Muscle layer of colon (tissue), 2 donors: ENCODE results near the gene ADTRP.
"Not testable (repeated sequence)": the region's sequence is repeated elsewhere in the genome, so short reads cannot be mapped to it uniquely, and the experiment has no call there.

Source experiments
- H3K27ac ChIP-seq: one replicate; pipeline ENCODE4 v1.7.0; 2013; ENCODE audit warnings: low read depth, mild to moderate bottlenecking, low read length, moderate library complexity
- H3K27me3 ChIP-seq, 2 donors: one replicate each; pipeline ENCODE4 v1.7.0; 2013; ENCODE audit warnings: low read length in 2 of 2, mild to moderate bottlenecking in 2 of 2; ENCODE audit not compliant: insufficient read depth in 2 of 2, control insufficient read depth in 1 of 2
- H3K36me3 ChIP-seq: one replicate; pipeline ENCODE4 v1.7.0; 2013; ENCODE audit warnings: mild to moderate bottlenecking, low read length; ENCODE audit not compliant: insufficient read depth
- H3K4me1 ChIP-seq: one replicate; pipeline ENCODE4 v1.7.0; 2013; ENCODE audit warnings: mild to moderate bottlenecking, low read length; ENCODE audit not compliant: insufficient read depth
- H3K4me3 ChIP-seq, 2 donors: one replicate each; pipeline ENCODE4 v1.7.0; 2013; ENCODE audit warnings: low read length in 2 of 2, low read depth in 1 of 2, mild to moderate bottlenecking in 1 of 2, moderate library complexity in 1 of 2
- H3K9ac ChIP-seq: one replicate; pipeline ENCODE4 v1.7.0; 2013; ENCODE audit warnings: low read length
- H3K9me3 ChIP-seq: one replicate; pipeline ENCODE4 v1.7.0; 2013; ENCODE audit warnings: mild to moderate bottlenecking, low read length
- donor health status: abdominal sarcoma.
- donor health status: Adenocarcinoma of cecum.

The ADTRP gene

DNA sequence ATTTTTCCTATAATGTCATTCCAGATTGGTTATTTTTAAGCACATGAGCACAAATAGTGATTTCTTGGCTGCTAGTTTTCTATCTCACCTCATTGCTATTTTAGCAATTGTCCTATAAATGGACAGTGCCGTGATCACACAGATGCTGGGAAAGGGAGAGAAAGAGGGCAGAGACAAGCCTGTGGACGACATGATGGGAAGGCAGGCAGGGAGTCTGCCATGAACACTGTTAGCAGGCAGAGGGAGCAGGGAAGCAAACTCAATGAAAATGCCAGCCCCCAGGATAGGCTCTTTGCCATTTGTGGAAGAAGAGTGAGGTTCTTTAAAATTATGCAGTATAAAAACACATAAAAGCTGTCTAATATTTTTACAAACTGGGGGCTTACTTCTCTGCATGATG is 96.8 kb downstream of the ADTRP start:
- Histone ChIP-seq H3K4me1 (no peaks in the 10 kb centered on the region), H3K27ac (no peak overlapping the region), H3K36me3 (no peaks in the 10 kb centered on the region), H3K9ac (no peak overlapping the region), H3K9me3 (no peaks in the 10 kb centered on the region), H3K27me3 (no peaks in the 10 kb centered on the region), H3K4me3 (no peak overlapping the region)

DNA sequence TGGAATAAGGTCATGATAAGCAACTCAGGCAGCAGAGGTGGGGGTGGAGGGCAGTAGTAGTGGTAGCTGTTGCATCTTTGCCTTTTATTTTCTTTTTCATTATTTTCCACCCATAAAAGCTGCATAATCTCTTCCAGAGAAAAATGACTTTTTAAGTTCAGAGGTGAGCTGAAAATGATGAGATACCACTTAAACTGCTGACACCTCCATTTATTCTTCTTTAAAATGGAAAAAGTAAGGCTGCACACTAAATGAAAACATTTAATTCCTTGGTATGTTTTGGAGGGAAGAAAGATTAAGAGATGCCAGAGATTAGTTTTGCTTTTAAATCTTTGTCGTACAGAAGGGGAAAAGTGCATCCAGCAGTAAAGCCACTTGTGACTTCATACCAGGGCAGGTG is 97.2 kb downstream of the ADTRP start:
- Histone ChIP-seq H3K4me1 (no peaks in the 10 kb centered on the region), H3K27ac (no peak overlapping the region)

DNA sequence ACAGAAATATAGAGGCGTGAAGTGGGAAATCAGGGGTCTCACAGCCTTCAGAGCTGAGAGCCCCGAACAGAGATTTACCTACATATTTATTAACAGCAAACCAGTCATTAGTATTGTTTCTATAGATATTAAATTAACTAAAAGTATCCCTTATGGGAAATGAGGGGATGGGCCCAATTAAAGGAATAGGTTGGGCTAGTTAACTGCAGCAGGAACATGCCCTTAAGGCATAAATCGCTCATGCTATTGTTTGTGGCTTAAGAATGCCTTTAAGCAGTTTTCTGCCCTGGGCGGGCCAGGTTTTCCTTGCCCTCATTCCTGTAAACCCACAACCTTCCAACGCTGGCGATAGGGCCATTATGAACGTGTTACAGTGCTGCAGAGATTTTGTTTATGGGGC is 98.1 kb downstream of the ADTRP start:
- H3K4me3 ChIP-seq, H3K9me3 ChIP-seq, H3K36me3 ChIP-seq, H3K9ac ChIP-seq, H3K4me1 ChIP-seq, H3K27me3 ChIP-seq, H3K27ac ChIP-seq: not testable (repeated sequence)

More for the DNA sequence above, 97.2 kb downstream of the ADTRP start:
- H3K36me3 ChIP-seq = no peaks in the 10 kb centered on the region
- no peak overlapping the region for H3K9ac ChIP-seq
- no peaks in the 10 kb centered on the region for H3K9me3 ChIP-seq
- no peak overlapping the region for H3K4me3 ChIP-seq
- no peaks in the 10 kb centered on the region for H3K27me3 ChIP-seq

DNA sequence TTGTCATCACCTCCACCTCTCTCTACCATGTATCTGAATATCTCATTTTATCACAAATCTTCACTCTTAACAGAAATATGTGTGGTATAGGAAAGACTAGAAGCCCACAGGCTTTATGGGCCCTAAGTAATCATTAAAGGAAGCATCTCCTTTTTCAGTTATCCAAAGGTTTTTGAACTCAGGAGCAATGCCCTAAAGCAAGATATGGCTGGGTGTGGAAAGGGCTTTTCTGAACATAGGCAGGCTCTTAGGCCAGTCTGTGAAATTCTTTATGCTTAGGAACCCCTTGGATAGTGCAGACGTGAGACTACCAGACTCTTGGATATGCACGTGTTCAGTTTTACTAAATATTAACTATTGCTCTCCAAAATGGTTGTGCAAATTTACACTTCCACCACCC is 99.5 kb downstream of the ADTRP start:
- no peaks in the 10 kb centered on the region for H3K36me3 ChIP-seq
- no peak overlapping the region for H3K4me3 ChIP-seq
- H3K9me3 ChIP-seq = no peaks in the 10 kb centered on the region
- H3K27me3 ChIP-seq = no peaks in the 10 kb centered on the region
- H3K27ac ChIP-seq = no peak overlapping the region
- no peaks in the 10 kb centered on the region for H3K4me1 ChIP-seq
- H3K9ac ChIP-seq = no peak overlapping the region

DNA sequence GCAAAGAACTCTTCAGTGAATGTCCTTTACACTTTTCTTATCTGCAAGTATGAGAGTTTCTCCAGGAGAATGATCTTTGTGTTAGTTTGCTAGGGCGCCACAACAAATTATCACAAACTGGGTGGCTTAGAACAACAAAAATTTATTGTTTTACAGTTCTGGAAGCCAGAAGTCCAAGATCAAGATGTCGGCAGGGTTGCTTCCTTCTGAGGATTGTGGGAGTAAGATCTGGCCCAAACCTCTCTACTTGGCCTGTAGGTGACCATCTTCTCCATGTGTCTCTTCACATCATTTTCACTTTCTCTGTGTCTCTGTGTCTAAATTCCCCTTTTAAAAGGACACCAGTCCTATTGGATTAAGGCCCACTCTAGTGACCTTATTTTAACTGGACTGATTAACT is 103.0 kb downstream of the ADTRP start:
- Histone ChIP-seq H3K4me3 (no peak overlapping the region), H3K36me3 (no peaks in the 10 kb centered on the region), H3K4me1 (no peaks in the 10 kb centered on the region), H3K9ac (no peak overlapping the region), H3K27me3 (no peaks in the 10 kb centered on the region), H3K27ac (no peak overlapping the region), H3K9me3 (no peaks in the 10 kb centered on the region)

DNA sequence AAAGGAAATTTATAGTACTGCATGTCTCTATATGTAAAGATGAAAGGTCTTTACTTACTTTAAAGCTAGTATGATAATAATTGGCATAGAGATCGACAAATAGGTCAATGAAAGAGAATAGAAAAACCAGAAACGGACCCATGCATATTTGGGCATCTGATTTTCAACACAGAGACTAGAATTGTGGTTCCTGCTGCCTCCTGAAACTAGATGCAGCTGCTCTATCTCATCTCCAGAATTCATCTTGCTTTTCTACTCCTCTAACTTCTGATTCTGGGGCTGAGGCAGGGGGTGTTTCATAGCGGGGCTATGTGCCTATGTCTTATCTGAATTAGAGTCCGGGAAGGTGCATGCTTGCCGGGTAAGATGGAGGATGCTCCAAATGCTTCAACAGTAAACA is 105.9 kb downstream of the ADTRP start:
- H3K27ac ChIP-seq = no peak overlapping the region
- H3K9ac ChIP-seq = no peak overlapping the region
- H3K4me1 ChIP-seq = no peaks in the 10 kb centered on the region
- no peaks in the 10 kb centered on the region for H3K36me3 ChIP-seq
- H3K27me3 ChIP-seq = no peaks in the 10 kb centered on the region
- no peak overlapping the region for H3K4me3 ChIP-seq
- no peaks in the 10 kb centered on the region for H3K9me3 ChIP-seq

DNA sequence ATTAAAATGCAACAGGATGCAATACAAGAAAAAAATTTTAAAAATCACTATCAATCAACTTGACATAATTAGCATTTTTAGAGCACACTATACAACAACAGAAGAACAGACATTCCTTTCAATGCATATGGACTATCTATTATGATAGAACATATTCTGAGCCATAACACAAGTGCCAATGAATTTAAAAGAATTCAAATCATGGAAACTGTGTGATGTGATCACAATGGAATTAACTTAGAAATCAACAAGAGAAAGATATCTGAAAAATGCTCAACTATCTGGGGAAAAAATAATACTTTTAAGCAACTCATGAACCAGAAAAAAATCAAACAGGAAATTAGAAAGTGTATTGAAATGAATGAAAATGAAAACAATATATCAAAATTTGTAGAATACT is 106.3 kb downstream of the ADTRP start:
- Histone ChIP-seq H3K27ac (no peak overlapping the region), H3K9me3 (no peaks in the 10 kb centered on the region), H3K36me3 (no peaks in the 10 kb centered on the region), H3K9ac (no peak overlapping the region), H3K4me3 (no peak overlapping the region), H3K4me1 (no peaks in the 10 kb centered on the region), H3K27me3 (no peaks in the 10 kb centered on the region)

DNA sequence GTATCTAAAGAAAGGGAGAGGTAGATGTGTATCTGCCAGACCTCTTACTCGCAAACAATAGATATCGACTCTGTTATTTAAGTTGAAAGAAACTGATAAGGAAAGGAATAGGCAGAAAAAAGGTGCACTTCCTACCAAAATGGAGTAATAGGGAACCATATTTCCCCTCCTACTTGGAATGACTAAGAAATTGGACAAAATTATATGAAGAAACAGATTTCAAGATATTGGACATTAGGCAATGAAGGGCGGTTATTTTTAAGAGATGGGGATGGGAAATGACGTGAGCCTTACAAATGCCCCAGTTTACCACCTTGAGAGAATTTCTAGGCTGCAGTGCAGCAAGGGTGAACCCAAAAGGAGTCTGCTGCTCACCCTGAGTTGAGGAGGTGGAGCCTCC is 108.9 kb downstream of the ADTRP start:
- no peak overlapping the region for H3K9ac ChIP-seq

DNA sequence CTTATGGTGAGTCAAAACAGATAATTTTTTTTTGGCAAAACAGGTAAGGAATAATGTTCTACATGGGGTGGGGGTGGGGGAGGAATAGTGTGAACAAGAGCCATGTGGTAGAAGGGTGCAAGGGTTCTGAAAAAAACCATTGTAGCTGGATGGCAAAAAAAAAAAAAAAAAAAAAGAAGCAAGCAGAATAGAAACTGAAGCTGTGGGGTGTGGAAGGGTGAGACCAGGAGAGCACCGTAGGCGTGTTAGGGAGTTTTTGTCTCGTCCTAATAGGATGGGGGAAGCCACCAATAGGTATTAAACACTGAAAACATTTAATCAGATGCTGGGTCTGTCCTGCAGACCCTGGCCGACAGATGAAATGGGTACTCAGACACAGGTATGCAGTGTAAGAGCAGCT is 110.1 kb downstream of the ADTRP start:
- Histone ChIP-seq H3K27me3 (no peaks in the 10 kb centered on the region), H3K36me3 (no peaks in the 10 kb centered on the region), H3K4me1 (no peaks in the 10 kb centered on the region), H3K9ac (no peak overlapping the region), H3K27ac (no peak overlapping the region), H3K9me3 (no peaks in the 10 kb centered on the region), H3K4me3 (no peak overlapping the region)

More for the DNA sequence above, 108.9 kb downstream of the ADTRP start:
- H3K36me3 ChIP-seq = no peaks in the 10 kb centered on the region
- H3K4me3 ChIP-seq = no peak overlapping the region
- H3K9me3 ChIP-seq = no peaks in the 10 kb centered on the region
- no peak overlapping the region for H3K27ac ChIP-seq
- no peaks in the 10 kb centered on the region for H3K27me3 ChIP-seq
- H3K4me1 ChIP-seq = no peaks in the 10 kb centered on the region

DNA sequence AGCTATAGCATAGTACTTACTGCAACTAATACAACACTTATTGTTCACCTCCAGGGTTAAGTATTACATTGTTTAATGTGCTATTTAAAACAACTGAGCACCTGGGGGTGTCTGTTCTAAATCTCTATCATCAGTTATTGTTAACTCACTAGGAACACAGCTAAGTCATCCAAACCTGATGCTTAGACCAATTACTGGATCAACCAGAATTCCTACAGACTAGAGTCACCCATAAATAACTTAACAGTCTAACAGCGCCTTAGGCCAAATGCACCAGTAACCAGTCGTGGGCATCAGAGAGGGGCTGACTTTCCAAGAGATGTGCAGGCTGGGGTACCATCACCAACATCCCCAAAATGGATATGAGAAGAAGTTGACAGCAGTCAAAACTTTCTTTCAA is 110.7 kb downstream of the ADTRP start:
- no peak overlapping the region for H3K4me3 ChIP-seq
- no peaks in the 10 kb centered on the region for H3K36me3 ChIP-seq
- H3K9me3 ChIP-seq = no peaks in the 10 kb centered on the region
- H3K4me1 ChIP-seq = no peaks in the 10 kb centered on the region
- H3K27ac ChIP-seq = no peak overlapping the region
- H3K27me3 ChIP-seq = no peaks in the 10 kb centered on the region
- no peak overlapping the region for H3K9ac ChIP-seq

DNA sequence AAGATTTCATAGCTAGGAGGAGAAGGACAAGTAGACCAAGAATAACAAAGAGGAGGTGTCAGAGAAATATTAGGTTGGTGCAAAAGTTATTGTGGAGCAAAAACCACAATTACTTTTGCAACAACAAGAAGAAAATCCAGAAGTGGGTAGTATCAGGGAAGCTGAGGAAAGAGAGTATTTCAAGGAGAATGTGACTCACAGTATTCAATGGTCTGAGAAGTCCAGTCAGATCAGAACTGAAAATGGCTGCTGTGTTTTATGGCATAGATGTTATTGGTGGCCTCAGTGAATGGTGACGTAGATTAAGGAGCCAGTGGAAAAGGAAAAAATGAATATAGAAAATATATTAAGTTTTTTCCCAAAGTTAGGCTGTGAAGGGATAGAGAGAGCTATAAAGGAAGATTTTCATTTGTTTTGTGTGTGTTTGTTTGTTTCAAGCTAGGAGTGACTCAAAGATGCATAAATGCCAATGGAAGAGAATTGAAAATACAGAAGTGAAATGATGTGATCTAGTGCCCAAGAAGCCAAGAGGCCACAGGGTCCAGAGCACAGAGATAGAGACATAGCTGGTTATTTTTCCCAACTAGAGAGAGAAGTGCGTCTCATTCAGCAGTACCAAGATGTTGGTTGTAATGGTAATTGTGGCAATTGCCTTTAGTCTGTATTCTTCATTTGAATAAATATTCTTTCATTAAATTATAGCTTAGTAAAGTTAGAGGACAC is 112.8 kb downstream of the ADTRP start:
- H3K27ac ChIP-seq = no peak overlapping the region
- H3K27me3 ChIP-seq = no peaks in the 10 kb centered on the region
- no peaks in the 10 kb centered on the region for H3K36me3 ChIP-seq
- H3K9ac ChIP-seq = no peak overlapping the region
- no peak overlapping the region for H3K4me3 ChIP-seq
- H3K4me1 ChIP-seq = no peaks in the 10 kb centered on the region
- no peaks in the 10 kb centered on the region for H3K9me3 ChIP-seq
